Neural cell (in vitro differentiated cells): ENCODE measurements around the gene ITGA3. TPM values are rescaled to one million over a fixed set of nuclear protein-coding genes. Genes with fewer than 3 reads are reported as not detected.

ENCODE experiments used
- H2AFZ ChIP-seq: fragments of 200-600, 300-800 bp; sonication (generic), shearing (Covaris generic); 2 replicates; pipeline ENCODE4 v1.6.0; 2014; ENCODE audit warnings: low read depth, mild to moderate bottlenecking, antibody characterized with exemption, low read length, moderate library complexity
- H3F3A ChIP-seq: fragments of 200-600 bp; shearing (Covaris generic); 2 replicates; pipeline ENCODE4 v1.6.1; 2016; ENCODE audit warnings: mild to moderate bottlenecking, moderate library complexity, mixed read lengths, antibody characterized with exemption, low read length; ENCODE audit not compliant: insufficient read depth, poor library complexity, severe bottlenecking
- H3K27ac ChIP-seq: fragments of 200-600, 300-800 bp; sonication (generic), shearing (Covaris generic); 2 replicates; pipeline ENCODE4 v1.5.1; 2014; ENCODE audit warnings: mild to moderate bottlenecking, low read length, moderate library complexity
- H3K27me3 ChIP-seq: fragments of 300-800, 200-600 bp; sonication (generic), shearing (Covaris generic); 2 replicates; pipeline ENCODE4 v1.6.0; 2014; ENCODE audit warnings: mild to moderate bottlenecking, low read depth, low read length, moderate library complexity; ENCODE audit not compliant: insufficient read depth
- H3K36me3 ChIP-seq: fragments of 300-800, 200-600 bp; sonication (generic), shearing (Covaris generic); 2 replicates; pipeline ENCODE4 v1.5.1; 2014; ENCODE audit warnings: mild to moderate bottlenecking, antibody characterized with exemption, low read length, moderate library complexity; ENCODE audit not compliant: insufficient read depth
- H3K4me2 ChIP-seq: fragments of 300-800, 200-600 bp; sonication (generic), shearing (Covaris generic); 2 replicates; pipeline ENCODE4 v1.6.0; 2014; ENCODE audit warnings: mild to moderate bottlenecking, low read length
- H3K4me3 ChIP-seq: fragments of 300-800, 200-600 bp; sonication (generic), shearing (Covaris generic); 2 replicates; pipeline ENCODE4 v1.5.1; 2014; ENCODE audit warnings: mild to moderate bottlenecking, low read length, moderate library complexity
- H3K79me2 ChIP-seq: fragments of 200-600 bp; shearing (Covaris generic); replicated peaks from 2 replicates; pipeline ENCODE4 v1.6.0; 2014; ENCODE audit warnings: mild to moderate bottlenecking, low read length, moderate library complexity; ENCODE audit not compliant: insufficient read depth
- H3K9ac ChIP-seq: fragments of 300-800, 200-600 bp; sonication (generic), shearing (Covaris generic); 2 replicates; pipeline ENCODE4 v1.6.1; 2016; ENCODE audit warnings: mild to moderate bottlenecking, low read length, mixed read lengths
- H3K9me2 ChIP-seq: fragments of 200-600 bp; shearing (Covaris generic); 2 replicates; pipeline ENCODE4 v1.6.1; 2016; ENCODE audit warnings: mild to moderate bottlenecking, low read length, mixed read lengths; ENCODE audit not compliant: insufficient read depth
- H3K9me3 ChIP-seq: fragments of 200-600, 300-800 bp; sonication (generic), shearing (Covaris generic); 2 replicates; pipeline ENCODE4 v1.6.1; 2016; ENCODE audit warnings: mild to moderate bottlenecking, mixed run types, low read length, moderate library complexity, mixed read lengths
- H4K20me1 ChIP-seq: fragments of 200-600 bp; shearing (Covaris generic); 2 replicates; pipeline ENCODE4 v1.6.1; 2016; ENCODE audit warnings: mild to moderate bottlenecking, mixed run types; ENCODE audit not compliant: insufficient read depth
- CTCF ChIP-seq: fragments of 450-650 bp; IDR thresholded peaks from 2 replicates; pipeline ENCODE4 v1.5.1; 2014; ENCODE audit warnings: antibody characterized with exemption, mild to moderate bottlenecking, moderate library complexity; ENCODE audit not compliant: poor library complexity, severe bottlenecking
- EP300 ChIP-seq: fragments of 450-650 bp; conservative IDR thresholded peaks from 2 replicates; pipeline ENCODE4 v1.6.1; 2014; ENCODE audit warnings: antibody characterized with exemption, mild to moderate bottlenecking, moderate library complexity; ENCODE audit not compliant: poor library complexity, severe bottlenecking
- EZH2 ChIP-seq: fragments of 200-600, 300-800 bp; shearing (Covaris generic), sonication (generic); IDR thresholded peaks from 2 replicates; pipeline ENCODE4 v1.6.1; 2014; ENCODE audit warnings: antibody characterized with exemption, low read length, borderline replicate concordance, mild to moderate bottlenecking; ENCODE audit not compliant: insufficient read depth, poor library complexity, severe bottlenecking
- MXI1 ChIP-seq: fragments of 450-650 bp; conservative IDR thresholded peaks from 2 replicates; pipeline ENCODE4 v1.6.1; 2014; ENCODE audit warnings: antibody characterized with exemption, mild to moderate bottlenecking; ENCODE audit not compliant: poor library complexity, severe bottlenecking
- POLR2AphosphoS5 ChIP-seq: IDR thresholded peaks from 2 replicates; pipeline ENCODE4 v1.6.1; 2012
- RAD21 ChIP-seq: fragments of 450-650 bp; conservative IDR thresholded peaks from 2 replicates; pipeline ENCODE4 v1.6.1; 2014; ENCODE audit warnings: antibody characterized with exemption, mild to moderate bottlenecking, moderate library complexity
- REST ChIP-seq: IDR thresholded peaks from 2 replicates; pipeline ENCODE4 v1.6.1; 2012; ENCODE audit warnings: borderline replicate concordance
- SMC3 ChIP-seq: fragments of 450-650 bp; conservative IDR thresholded peaks from 2 replicates; pipeline ENCODE4 v1.6.1; 2014; ENCODE audit warnings: antibody characterized with exemption, mild to moderate bottlenecking, moderate library complexity; ENCODE audit not compliant: poor library complexity
- TAF1 ChIP-seq: IDR thresholded peaks from 2 replicates; pipeline ENCODE4 v1.6.1; 2012; ENCODE audit warnings: low read depth
- polyA plus RNA-seq: library from polyadenylated mRNA; depleted of rRNA; stranded (reverse); fragments of >200 nt; gene quantifications from 2 replicates; pipeline ENCODE4 v1.2.3, GENCODE V29; 2014

The ITGA3 gene
- polyA plus RNA-seq, 1 donor from 2014 or later, result 33.0 TPM

- Histone ChIP-seq H3F3A (no peaks in the 10 kb centered on the region), H3K9ac (no peak overlapping the region), H3K27ac (no peak overlapping the region), H3K9me2 (no peaks in the 10 kb centered on the region), H3K4me3 (no peak overlapping the region), H3K9me3 (no peaks in the 10 kb centered on the region), H3K79me2 (no peaks in the 10 kb centered on the region), H3K4me2 (no peak overlapping the region), H3K27me3 (no peaks in the 10 kb centered on the region), H3K36me3 (peaks cover 4% of the 10 kb centered on the region), H4K20me1 (no peaks in the 10 kb centered on the region), H2AFZ (no peak overlapping the region)
- TF ChIP-seq EP300 (no peak), TAF1 (no peak), EZH2 (no peak), CTCF (no peak), RAD21 (no peak), SMC3 (no peak), POLR2AphosphoS5 (no peak), MXI1 (no peak), REST (no peak)
Measured at GRCh38 chr17:50118828-50119218, 62.9 kb downstream of the ITGA3 start.

GRCh38 chr17:50120475-50121253 lies 64.8 kb downstream of the ITGA3 start:
- Histone ChIP-seq H3F3A (no peaks in the 10 kb centered on the region), H3K36me3 (peaks cover 4% of the 10 kb centered on the region)

More at GRCh38 chr17:50120475-50121253, 64.8 kb downstream of the ITGA3 start:
- Histone ChIP-seq H3K9me3 (no peaks in the 10 kb centered on the region), H3K9ac (no peak overlapping the region), H3K4me3 (no peak overlapping the region), H3K4me2 (no peak overlapping the region), H3K27me3 (no peaks in the 10 kb centered on the region), H2AFZ (no peak overlapping the region), H3K9me2 (no peaks in the 10 kb centered on the region), H4K20me1 (no peaks in the 10 kb centered on the region), H3K27ac (no peak overlapping the region), H3K79me2 (no peaks in the 10 kb centered on the region)
- no peak for TF ChIP-seq EP300
- no peak for TF ChIP-seq CTCF
- TF ChIP-seq EZH2, result no peak
- TF ChIP-seq SMC3, result no peak
- no peak for TF ChIP-seq REST
- no peak for TF ChIP-seq POLR2AphosphoS5
- TF ChIP-seq TAF1, result no peak
- TF ChIP-seq RAD21, result no peak
- no peak for TF ChIP-seq MXI1
